GM20000 (cell line): ENCODE results near the gene MYOG.

Experiments
- DNase-seq: peaks from one replicate; pipeline ENCODE4 v3.0.0; 2012; ENCODE audit warnings: low spot score
- TF ChIP-seq, protein P1 (sequence below): IDR thresholded peaks from 2 replicates; pipeline ENCODE4 v1.5.1; 2012; ENCODE audit warnings: mild to moderate bottlenecking, control low read depth; ENCODE audit errors: extremely low read depth, missing control alignments

The MYOG gene

GRCh38 chr1:203063287-203063686 lies 22.5 kb downstream of the MYOG start:
- TF ChIP-seq, protein P1, sequence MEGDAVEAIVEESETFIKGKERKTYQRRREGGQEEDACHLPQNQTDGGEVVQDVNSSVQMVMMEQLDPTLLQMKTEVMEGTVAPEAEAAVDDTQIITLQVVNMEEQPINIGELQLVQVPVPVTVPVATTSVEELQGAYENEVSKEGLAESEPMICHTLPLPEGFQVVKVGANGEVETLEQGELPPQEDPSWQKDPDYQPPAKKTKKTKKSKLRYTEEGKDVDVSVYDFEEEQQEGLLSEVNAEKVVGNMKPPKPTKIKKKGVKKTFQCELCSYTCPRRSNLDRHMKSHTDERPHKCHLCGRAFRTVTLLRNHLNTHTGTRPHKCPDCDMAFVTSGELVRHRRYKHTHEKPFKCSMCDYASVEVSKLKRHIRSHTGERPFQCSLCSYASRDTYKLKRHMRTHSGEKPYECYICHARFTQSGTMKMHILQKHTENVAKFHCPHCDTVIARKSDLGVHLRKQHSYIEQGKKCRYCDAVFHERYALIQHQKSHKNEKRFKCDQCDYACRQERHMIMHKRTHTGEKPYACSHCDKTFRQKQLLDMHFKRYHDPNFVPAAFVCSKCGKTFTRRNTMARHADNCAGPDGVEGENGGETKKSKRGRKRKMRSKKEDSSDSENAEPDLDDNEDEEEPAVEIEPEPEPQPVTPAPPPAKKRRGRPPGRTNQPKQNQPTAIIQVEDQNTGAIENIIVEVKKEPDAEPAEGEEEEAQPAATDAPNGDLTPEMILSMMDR, result no peak
- DNase-seq, result no peak

DNA sequence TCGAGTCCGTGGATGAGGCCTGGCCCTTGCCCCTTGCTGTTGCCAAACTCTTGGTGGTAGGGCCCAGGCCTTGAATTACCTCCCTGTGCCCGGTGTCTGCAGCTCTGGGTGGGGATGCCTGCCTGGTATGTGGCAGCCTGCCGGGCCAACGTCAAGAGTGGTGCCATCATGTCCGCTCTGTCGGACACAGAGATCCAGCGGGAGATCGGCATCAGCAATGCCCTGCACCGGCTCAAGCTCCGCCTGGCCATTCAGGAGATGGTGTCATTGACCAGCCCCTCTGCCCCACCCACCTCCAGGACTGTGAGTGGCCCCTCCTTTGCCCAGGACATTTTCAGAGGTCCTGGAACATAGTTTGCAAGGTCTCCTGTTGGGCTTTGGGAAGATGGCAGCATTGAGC lies 25.7 kb downstream of the MYOG start:
- TF ChIP-seq, protein P1, result no peak

GRCh38 chr1:203059485-203059884 lies 26.3 kb downstream of the MYOG start:
- TF ChIP-seq, protein P1, result no peak
- no peak for DNase-seq

More for the DNA sequence above, 25.7 kb downstream of the MYOG start:
- DNase-seq, result no peak

- no peak for DNase-seq
- TF ChIP-seq, protein P1, result no peak
Measured at GRCh38 chr1:203058676-203058935, 27.2 kb downstream of the MYOG start.

GRCh38 chr1:203057911-203058675 lies 27.7 kb downstream of the MYOG start:
- TF ChIP-seq, protein P1, result no peak
- no peak for DNase-seq

GRCh38 chr1:203056516-203056915 lies 29.3 kb downstream of the MYOG start:
- DNase-seq, result no peak
- TF ChIP-seq, protein P1, result no peak

DNA sequence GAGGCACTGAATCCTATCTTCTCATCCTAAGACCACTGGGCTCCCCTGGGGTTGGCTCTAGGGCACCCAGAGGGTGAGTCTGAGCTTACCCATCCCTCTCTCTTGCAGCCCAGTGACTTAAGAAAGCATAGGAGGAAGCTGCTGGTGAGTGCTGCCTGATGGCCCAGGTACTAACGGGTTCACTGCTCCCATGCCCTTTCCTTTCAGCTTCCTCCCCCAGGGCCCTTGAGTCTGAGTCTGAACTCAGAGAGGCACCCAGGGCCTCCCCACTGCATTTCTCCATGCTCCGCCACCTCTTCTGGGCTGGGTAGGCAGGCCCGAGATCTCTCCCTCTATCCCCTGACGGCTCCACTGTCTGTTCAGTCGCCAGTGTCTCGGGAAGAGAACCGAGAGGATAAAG lies 29.8 kb downstream of the MYOG start:
- TF ChIP-seq, protein P1, result no peak

More for the DNA sequence above, 29.8 kb downstream of the MYOG start:
- no peak for DNase-seq
